Measurements from ENCODE around the gene XIRP1.

DNA sequence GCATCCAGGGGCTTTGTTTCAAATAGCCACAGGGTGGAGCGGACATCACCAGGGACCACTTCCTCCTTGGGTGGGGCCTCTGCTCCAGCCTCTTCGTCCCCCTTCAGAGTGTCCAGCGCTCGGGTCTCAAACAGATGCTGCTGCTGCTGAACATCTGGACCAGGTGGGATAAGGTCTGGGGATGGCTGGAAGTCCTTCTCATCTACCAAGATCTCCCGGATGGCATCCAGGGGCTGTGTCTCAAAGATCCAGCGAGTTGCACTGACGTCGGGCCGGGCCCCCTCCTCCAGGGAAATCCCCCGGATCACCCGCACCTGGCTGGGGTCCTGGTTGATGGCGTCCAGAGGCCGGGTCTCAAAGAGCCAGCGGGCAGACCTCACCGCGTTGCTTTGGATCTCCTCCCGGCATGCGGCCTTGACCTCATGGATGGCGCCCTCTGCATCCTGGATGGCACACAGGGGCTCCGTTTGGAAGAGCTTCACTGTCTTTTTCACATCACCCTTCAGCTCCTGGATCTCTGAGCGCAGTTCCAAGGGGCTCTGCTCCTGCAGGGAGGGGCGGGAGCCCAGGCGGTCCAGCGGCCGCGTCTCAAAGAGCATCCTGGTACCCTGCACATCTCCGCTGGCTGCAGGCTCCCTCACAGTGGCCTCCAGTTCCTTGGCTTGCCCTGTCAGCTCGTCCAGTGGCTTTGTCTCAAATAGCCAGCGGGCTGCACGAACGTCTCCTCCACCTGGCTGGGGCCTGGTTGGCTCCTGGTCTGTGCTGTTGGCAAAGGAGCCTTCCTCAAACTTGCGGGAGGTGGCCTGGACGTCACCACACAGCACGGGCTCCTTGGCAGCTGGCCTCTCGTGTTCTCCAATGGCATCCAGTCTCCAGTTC, 3.9 kb downstream of the XIRP1 start:
- TF ChIP-seq, protein P1, sequence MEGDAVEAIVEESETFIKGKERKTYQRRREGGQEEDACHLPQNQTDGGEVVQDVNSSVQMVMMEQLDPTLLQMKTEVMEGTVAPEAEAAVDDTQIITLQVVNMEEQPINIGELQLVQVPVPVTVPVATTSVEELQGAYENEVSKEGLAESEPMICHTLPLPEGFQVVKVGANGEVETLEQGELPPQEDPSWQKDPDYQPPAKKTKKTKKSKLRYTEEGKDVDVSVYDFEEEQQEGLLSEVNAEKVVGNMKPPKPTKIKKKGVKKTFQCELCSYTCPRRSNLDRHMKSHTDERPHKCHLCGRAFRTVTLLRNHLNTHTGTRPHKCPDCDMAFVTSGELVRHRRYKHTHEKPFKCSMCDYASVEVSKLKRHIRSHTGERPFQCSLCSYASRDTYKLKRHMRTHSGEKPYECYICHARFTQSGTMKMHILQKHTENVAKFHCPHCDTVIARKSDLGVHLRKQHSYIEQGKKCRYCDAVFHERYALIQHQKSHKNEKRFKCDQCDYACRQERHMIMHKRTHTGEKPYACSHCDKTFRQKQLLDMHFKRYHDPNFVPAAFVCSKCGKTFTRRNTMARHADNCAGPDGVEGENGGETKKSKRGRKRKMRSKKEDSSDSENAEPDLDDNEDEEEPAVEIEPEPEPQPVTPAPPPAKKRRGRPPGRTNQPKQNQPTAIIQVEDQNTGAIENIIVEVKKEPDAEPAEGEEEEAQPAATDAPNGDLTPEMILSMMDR (conservative IDR thresholded peaks at IDR 0.05): no peak
- TF ChIP-seq ZFX (IDR thresholded peaks at IDR 0.05): no peak
